ENCODE measurements around the gene MARS2. TPM values are rescaled to one million over a fixed set of nuclear protein-coding genes. Genes with fewer than 3 reads are reported as not detected.
"Not testable (repeated sequence)": the region's sequence is repeated elsewhere in the genome, so short reads cannot be mapped to it uniquely, and the experiment has no call there.

Gene MARS2
- total RNA-seq, 1 donor from 2014 or later = 8.3 TPM

DNA sequence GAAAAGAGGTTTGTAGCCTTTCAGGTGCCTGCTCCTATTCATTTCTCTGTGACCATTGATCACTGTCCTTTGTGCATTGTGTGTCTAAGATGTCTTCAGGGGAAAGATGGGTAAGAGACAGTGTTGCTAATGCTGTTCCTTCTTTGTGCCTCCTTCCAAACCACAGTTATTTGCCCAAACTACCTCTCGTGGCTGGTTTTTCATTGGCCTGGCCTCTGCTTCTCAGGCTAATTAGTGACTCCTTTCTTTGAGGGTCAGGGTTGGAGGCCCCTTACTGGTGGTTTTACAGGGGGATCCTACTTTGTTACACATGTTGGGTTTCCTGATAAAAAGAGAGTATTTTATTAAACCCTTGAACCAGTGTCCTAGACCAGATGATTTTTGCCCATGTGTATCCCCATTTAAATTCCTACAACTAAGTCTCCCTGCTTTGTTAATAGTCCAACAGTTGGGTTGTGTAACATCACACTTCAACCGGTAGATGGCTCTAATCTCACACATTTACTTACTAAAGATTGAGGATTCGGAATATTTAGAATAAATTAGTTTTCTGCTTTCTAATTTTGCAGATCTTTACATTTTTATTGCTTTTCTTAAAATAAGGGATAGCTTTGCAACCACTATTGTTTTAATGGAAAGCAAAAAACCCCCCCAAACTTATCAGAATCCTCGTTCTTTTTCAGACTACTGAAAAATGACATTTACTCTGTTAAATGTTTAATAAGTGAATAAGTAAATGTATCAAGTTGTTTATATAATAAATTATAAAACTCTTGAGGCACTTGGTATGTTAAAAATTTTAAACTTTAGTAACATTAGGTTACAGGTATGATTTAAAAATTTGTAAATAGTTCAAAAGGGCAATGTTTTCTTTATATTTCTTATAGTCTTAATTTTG lies 2.4 kb downstream of the MARS2 start:
- Histone ChIP-seq H3K4me1 (peaks cover 31% of the 10 kb centered on the region), H3K36me3 (no peaks in the 10 kb centered on the region), H3K4me3 (peak overlapping the region in 1 of 2 donors; percentile 93), H3K27me3 (no peaks in the 10 kb centered on the region), H3K9me3 (no peaks in the 10 kb centered on the region), H3K27ac (no peak overlapping the region)
- no peak for TF ChIP-seq POLR2AphosphoS5 (IDR thresholded peaks at IDR 0.05; ENCODE audit: insufficient read depth in 1 of 2, low read depth in 1 of 2)
- TF ChIP-seq, protein P1, sequence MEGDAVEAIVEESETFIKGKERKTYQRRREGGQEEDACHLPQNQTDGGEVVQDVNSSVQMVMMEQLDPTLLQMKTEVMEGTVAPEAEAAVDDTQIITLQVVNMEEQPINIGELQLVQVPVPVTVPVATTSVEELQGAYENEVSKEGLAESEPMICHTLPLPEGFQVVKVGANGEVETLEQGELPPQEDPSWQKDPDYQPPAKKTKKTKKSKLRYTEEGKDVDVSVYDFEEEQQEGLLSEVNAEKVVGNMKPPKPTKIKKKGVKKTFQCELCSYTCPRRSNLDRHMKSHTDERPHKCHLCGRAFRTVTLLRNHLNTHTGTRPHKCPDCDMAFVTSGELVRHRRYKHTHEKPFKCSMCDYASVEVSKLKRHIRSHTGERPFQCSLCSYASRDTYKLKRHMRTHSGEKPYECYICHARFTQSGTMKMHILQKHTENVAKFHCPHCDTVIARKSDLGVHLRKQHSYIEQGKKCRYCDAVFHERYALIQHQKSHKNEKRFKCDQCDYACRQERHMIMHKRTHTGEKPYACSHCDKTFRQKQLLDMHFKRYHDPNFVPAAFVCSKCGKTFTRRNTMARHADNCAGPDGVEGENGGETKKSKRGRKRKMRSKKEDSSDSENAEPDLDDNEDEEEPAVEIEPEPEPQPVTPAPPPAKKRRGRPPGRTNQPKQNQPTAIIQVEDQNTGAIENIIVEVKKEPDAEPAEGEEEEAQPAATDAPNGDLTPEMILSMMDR (IDR thresholded peaks at IDR 0.05) = peak; percentile 49 to 64 (median 58)
- intact Hi-C loops (cut with DNase I) = loop anchor here (10.0 kb wide), 1 partner anchor 203 kb away; the partner anchor contains the start of gene HSPE1
- DNase-seq (ENCODE audit: extremely low spot score in 2 of 2) = no peak

DNA sequence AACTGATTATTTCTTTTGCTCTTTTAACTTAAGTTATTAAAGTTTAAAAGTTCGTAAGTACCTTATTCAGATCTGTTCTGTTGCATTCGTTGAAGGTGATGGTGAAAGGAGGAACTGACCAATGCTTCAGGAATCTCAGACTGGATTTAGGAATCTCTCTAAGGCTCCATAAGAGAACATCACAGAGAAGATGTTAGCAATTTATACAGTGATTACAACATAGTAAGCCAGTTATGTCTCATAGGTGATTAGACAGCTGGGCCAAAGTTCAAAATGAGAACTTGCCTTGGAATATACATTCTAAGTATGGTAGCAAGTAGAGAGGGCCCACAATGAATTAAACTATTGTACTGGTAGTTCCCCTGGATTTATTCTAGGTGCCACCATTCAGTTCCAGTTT lies 3.2 kb downstream of the MARS2 start:
- H3K36me3 ChIP-seq = no peaks in the 10 kb centered on the region
- intact Hi-C loops (cut with DNase I) = loop anchor here (10.0 kb wide), 1 partner anchor 204 kb away; the partner anchor contains the start of gene HSPE1
- H3K4me1 ChIP-seq = peaks cover 31% of the 10 kb centered on the region
- TF ChIP-seq POLR2AphosphoS5 (IDR thresholded peaks at IDR 0.05; ENCODE audit: insufficient read depth in 1 of 2, low read depth in 1 of 2) (no peak), POLR2A (IDR thresholded peaks at IDR 0.05) (no peak)
- TF ChIP-seq, protein P1 (IDR thresholded peaks at IDR 0.05) = no peak
- no peak overlapping the region for H3K27ac ChIP-seq
- H3K4me3 ChIP-seq = no peak overlapping the region
- no peaks in the 10 kb centered on the region for H3K9me3 ChIP-seq
- DNase-seq (ENCODE audit: extremely low spot score in 2 of 2) = no peak
- H3K27me3 ChIP-seq = no peaks in the 10 kb centered on the region

DNA sequence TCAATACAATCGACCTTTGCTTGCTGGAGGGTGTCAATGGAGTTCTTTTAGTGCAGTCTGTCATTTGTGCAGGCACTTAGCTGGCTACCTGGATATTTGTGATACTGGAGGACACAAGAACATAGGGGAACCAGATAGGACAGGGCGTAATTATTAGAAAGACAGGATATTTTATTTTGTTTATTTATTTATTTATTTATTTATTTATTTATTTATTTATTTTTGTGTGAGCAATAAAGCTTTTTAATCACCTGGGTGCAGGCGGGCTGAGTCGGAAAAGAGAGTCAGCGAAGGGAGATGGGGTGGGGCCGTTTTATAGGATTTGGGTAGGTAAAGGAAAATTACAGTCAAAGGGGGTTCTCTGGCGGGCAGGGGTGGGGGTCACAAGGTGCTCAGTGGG lies 4.0 kb downstream of the MARS2 start:
- not testable (repeated sequence) for H3K9me3 ChIP-seq; H3K27me3 ChIP-seq; H3K36me3 ChIP-seq; H3K4me3 ChIP-seq; DNase-seq (ENCODE audit: extremely low spot score in 2 of 2); H3K27ac ChIP-seq
- intact Hi-C loops (cut with DNase I) = loop anchor here (10.0 kb wide), 1 partner anchor 204 kb away; the partner anchor contains the start of gene HSPE1
- peaks cover 31% of the 10 kb centered on the region for H3K4me1 ChIP-seq

DNA sequence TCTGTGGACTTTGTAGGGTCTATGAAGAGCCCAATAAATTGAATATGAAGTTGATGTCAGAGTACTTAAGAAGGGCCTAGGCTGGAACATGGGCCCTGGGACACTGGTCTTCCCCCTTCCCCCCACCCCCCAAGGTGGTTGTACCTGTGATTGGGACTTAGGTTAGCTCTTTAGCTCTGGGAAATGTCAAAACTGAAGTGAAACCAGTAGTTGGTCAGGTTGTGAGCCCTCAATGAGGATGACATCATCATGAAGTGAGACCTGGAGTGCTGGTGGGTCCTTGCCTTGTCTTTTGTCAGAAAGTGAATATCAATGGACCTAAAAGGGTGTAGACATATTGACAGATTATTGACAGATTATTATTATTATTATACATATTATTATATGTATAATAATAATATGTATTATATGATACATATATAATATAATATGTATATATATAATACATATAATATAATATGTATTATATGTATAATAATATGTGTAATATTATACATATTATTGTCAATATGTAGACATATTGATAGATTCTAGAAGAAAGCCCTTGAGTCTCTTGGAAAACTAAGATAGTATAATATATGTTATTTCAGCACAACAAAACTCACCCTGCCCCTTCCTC lies 5.4 kb downstream of the MARS2 start:
- intact Hi-C loops (cut with DNase I) = no loop called here

DNA sequence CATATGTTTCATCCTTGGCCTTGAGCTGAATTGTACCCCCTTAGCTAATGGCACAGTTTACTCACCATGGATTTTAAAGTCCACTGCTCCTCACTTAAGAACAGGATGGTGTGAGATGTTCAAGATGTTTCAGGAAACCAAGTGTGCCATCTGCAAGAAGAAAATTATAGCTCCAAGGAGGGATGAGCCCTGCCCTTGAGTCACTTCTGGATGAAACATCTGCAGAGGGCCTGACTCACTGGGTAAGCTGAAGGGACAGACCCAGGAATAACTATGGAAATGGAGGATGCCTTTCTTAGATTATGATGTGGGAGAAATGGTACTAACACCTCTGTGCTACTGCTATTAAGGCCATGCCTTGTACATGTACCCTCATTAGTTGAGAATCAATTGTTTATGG lies 6.4 kb downstream of the MARS2 start:
- H3K27me3 ChIP-seq = no peaks in the 10 kb centered on the region
- no peak overlapping the region for H3K27ac ChIP-seq
- TF ChIP-seq POLR2A (IDR thresholded peaks at IDR 0.05) = no peak
- no peak for DNase-seq (ENCODE audit: extremely low spot score in 2 of 2)
- peaks cover 22% of the 10 kb centered on the region for H3K4me1 ChIP-seq
- H3K9me3 ChIP-seq = no peaks in the 10 kb centered on the region
- no peak overlapping the region for H3K4me3 ChIP-seq
- no peaks in the 10 kb centered on the region for H3K36me3 ChIP-seq
- intact Hi-C loops (cut with DNase I) = no loop called here

More for the DNA sequence above, 5.4 kb downstream of the MARS2 start:
- H3K27me3 ChIP-seq = no peaks in the 10 kb centered on the region
- H3K9me3 ChIP-seq = no peaks in the 10 kb centered on the region
- no peak for DNase-seq (ENCODE audit: extremely low spot score in 2 of 2)
- H3K4me3 ChIP-seq = no peak overlapping the region
- TF ChIP-seq POLR2AphosphoS5 (IDR thresholded peaks at IDR 0.05; ENCODE audit: insufficient read depth in 1 of 2, low read depth in 1 of 2) (no peak), POLR2A (IDR thresholded peaks at IDR 0.05) (no peak)
- TF ChIP-seq, protein P1 (IDR thresholded peaks at IDR 0.05) = no peak
- no peak overlapping the region for H3K27ac ChIP-seq
- H3K4me1 ChIP-seq = peaks cover 31% of the 10 kb centered on the region
- no peaks in the 10 kb centered on the region for H3K36me3 ChIP-seq

DNA sequence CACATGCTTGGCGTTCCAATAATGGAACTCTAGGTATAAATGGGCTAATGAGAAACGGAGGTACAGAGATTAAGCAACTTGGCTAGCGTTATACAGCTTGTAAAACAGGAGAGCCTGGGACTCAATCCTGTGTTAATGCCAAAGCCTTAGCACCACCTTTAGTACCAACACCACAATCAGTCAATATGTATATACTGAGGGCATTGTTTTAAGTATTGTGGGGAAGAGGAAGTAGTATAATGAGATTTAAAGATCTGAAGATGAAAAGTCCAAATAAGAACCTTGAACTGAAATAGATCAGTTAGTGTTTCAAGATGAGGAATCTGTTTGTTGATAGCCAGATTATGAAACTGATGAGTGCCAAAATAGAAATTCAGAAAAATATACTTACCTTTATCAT lies 8.1 kb downstream of the MARS2 start:
- Histone ChIP-seq H3K27ac (no peak overlapping the region), H3K27me3 (no peaks in the 10 kb centered on the region), H3K4me1 (peaks cover 5% of the 10 kb centered on the region), H3K4me3 (no peak overlapping the region), H3K36me3 (no peaks in the 10 kb centered on the region), H3K9me3 (no peaks in the 10 kb centered on the region)
- no peak for DNase-seq (ENCODE audit: extremely low spot score in 2 of 2)
- intact Hi-C loops (cut with DNase I) = no loop called here
- TF ChIP-seq POLR2AphosphoS5 (IDR thresholded peaks at IDR 0.05; ENCODE audit: insufficient read depth in 1 of 2, low read depth in 1 of 2) (no peak), POLR2A (IDR thresholded peaks at IDR 0.05) (no peak)
- TF ChIP-seq, protein P1 (IDR thresholded peaks at IDR 0.05) = no peak
